C4-2B (cell line): ENCODE results near the gene BPNT1.

Experiments
- ZFX ChIP-seq: fragments of 450-650 bp; IDR thresholded peaks from 2 replicates; pipeline ENCODE4 v1.6.1; 2017
- TF ChIP-seq, protein P1 (sequence below): fragments of 450-650 bp; conservative IDR thresholded peaks from 2 replicates; pipeline ENCODE4 v1.5.1; 2017; ENCODE audit warnings: mild to moderate bottlenecking

DNA sequence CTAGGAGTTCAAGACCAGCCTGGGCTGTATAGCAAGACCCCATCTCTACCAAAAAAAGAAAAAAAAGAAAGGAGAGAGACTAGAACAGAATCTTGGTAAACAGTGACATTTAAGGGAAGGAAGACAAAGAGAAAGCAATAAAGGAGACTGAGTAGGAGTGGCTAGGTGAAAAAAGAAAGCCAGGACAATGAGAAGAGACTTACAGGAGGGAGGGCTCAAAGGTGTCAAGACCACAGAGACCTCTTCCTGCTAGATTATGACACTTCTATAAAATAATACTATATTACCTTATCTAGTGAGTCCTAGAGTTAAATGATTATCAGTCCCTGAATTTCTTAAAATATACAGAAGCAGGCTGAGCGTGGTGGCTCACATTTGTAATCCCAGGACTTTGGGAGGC, 33.2 kb downstream of the BPNT1 start:
- TF ChIP-seq, protein P1, sequence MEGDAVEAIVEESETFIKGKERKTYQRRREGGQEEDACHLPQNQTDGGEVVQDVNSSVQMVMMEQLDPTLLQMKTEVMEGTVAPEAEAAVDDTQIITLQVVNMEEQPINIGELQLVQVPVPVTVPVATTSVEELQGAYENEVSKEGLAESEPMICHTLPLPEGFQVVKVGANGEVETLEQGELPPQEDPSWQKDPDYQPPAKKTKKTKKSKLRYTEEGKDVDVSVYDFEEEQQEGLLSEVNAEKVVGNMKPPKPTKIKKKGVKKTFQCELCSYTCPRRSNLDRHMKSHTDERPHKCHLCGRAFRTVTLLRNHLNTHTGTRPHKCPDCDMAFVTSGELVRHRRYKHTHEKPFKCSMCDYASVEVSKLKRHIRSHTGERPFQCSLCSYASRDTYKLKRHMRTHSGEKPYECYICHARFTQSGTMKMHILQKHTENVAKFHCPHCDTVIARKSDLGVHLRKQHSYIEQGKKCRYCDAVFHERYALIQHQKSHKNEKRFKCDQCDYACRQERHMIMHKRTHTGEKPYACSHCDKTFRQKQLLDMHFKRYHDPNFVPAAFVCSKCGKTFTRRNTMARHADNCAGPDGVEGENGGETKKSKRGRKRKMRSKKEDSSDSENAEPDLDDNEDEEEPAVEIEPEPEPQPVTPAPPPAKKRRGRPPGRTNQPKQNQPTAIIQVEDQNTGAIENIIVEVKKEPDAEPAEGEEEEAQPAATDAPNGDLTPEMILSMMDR, result no peak
- TF ChIP-seq ZFX, result no peak
